Large intestine (tissue), 3 donors: ENCODE data around the gene C6orf47. TPM values are rescaled to one million over a fixed set of nuclear protein-coding genes. Genes with fewer than 3 reads are reported as not detected.
A peak's percentile ranks its signal among the peaks of the same experiment; 100 is the strongest.

ENCODE experiments used
- DNase-seq, 2 donors: peaks; one replicate each; pipeline versions ENCODE4 v3.0.0 to v3.0.0-alpha.2; 2013
- H3K27ac ChIP-seq: one replicate; pipeline ENCODE4 v1.5.1; 2013; ENCODE audit warnings: low read length
- H3K27me3 ChIP-seq: 2 replicates; pipeline ENCODE4 v1.6.1; 2013; ENCODE audit warnings: low read length; ENCODE audit not compliant: control insufficient read depth, insufficient read depth
- H3K36me3 ChIP-seq: 2 replicates; pipeline ENCODE4 v1.6.1; 2013; ENCODE audit warnings: low read length; ENCODE audit not compliant: control insufficient read depth, insufficient read depth
- H3K4me1 ChIP-seq: one replicate; pipeline ENCODE4 v1.6.1; 2013; ENCODE audit warnings: low read length; ENCODE audit not compliant: control insufficient read depth, insufficient read depth
- H3K4me3 ChIP-seq: one replicate; pipeline ENCODE4 v1.5.1; 2013; ENCODE audit warnings: low read length
- H3K9me3 ChIP-seq: one replicate; pipeline ENCODE4 v1.6.1; 2013; ENCODE audit warnings: mild to moderate bottlenecking, low read depth, low read length, moderate library complexity; ENCODE audit not compliant: control insufficient read depth
- WGBS: methylation state at CpG from one replicate; pipeline ENCODE4 v1.1.5; 2013; ENCODE audit warnings: low lambda C conversion rate; ENCODE audit not compliant: insufficient coverage; 5-methylcytosine and 5-hydroxymethylcytosine counted together
- polyA plus RNA-seq: library from polyadenylated mRNA; unstranded; fragments of 120-200 nt; gene quantifications from one replicate; pipeline ENCODE4 v1.2.1, GENCODE V29; 2013

Gene C6orf47
- polyA plus RNA-seq, 1 donor: 21.5 TPM

DNA sequence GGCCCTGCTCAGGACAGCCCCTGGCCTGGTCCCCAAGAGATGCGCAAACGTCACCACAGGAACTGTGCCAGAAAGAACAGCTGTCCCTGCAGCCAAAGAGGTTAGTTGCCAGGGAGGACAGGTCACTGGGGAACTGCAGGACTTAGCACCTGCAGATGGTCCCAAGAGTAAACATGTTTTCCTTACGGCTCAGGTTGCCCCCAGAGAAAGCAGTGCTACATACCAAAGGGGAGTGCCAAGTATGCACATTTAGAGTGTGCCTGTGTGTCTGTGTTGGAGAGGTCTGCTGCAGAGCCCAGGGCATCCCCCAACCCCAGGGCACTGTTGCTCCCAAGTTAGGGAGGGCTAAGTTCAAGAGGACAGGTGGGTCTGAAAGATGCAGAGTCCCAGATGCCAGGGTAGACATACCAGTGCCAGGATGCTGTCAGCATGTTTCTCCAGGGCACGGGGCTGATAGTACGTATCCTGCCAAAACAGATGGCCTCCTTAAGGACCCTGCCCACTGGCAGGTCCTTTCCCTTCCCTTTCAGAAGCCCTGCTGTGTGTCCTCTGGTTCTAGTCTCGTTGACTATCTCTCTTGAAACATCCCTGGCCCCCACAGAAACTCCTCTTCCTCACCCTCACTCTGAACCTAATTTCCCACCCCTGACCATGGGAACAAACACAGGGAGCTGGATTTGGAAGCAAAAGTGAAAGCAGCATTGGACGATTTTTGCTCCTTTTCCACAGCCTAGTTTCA lies 41.3 kb upstream of the C6orf47 start:
- no peaks in the 10 kb centered on the region for H3K27me3 ChIP-seq
- peaks cover 15% of the 10 kb centered on the region for H3K4me1 ChIP-seq
- H3K36me3 ChIP-seq: peaks cover 21% of the 10 kb centered on the region
- peak overlapping the region; percentile 81 for H3K4me3 ChIP-seq
- no peaks in the 10 kb centered on the region for H3K9me3 ChIP-seq
- peak in 1 of 2 donors; percentile 49 for DNase-seq
- 0% methylated on average over 1 of the region's 7 CpGs for WGBS
- peak overlapping the region; percentile 94 for H3K27ac ChIP-seq

GRCh38 chr6:31700740-31701401 lies 40.3 kb upstream of the C6orf47 start:
- Histone ChIP-seq H3K9me3 (no peaks in the 10 kb centered on the region), H3K36me3 (peaks cover 29% of the 10 kb centered on the region), H3K27me3 (no peaks in the 10 kb centered on the region), H3K4me1 (peaks cover 15% of the 10 kb centered on the region), H3K4me3 (no peak overlapping the region), H3K27ac (peak overlapping the region; percentile 11)
- peak in 1 of 2 donors; percentile 33 for DNase-seq
- 60% methylated on average over 2 of the region's 5 CpGs for WGBS

GRCh38 chr6:31697555-31697954 lies 37.0 kb upstream of the C6orf47 start:
- H3K36me3 ChIP-seq: peaks cover 59% of the 10 kb centered on the region
- H3K4me1 ChIP-seq: peaks cover 15% of the 10 kb centered on the region
- H3K27ac ChIP-seq: no peak overlapping the region
- no peaks in the 10 kb centered on the region for H3K27me3 ChIP-seq
- H3K4me3 ChIP-seq: no peak overlapping the region
- no CpG with 5 or more reads among the region's 3 CpGs for WGBS
- H3K9me3 ChIP-seq: peaks cover 2% of the 10 kb centered on the region
- no peak for DNase-seq

- no peak overlapping the region for H3K4me3 ChIP-seq
- no CpG with 5 or more reads among the region's 6 CpGs for WGBS
- H3K27me3 ChIP-seq: no peaks in the 10 kb centered on the region
- H3K4me1 ChIP-seq: peaks cover 13% of the 10 kb centered on the region
- H3K9me3 ChIP-seq: peaks cover 2% of the 10 kb centered on the region
- H3K36me3 ChIP-seq: peaks cover 82% of the 10 kb centered on the region
- H3K27ac ChIP-seq: no peak overlapping the region
- no peak for DNase-seq
These were observed 33.0 kb upstream of the C6orf47 start for GRCh38 chr6:31693535-31693934.

DNA sequence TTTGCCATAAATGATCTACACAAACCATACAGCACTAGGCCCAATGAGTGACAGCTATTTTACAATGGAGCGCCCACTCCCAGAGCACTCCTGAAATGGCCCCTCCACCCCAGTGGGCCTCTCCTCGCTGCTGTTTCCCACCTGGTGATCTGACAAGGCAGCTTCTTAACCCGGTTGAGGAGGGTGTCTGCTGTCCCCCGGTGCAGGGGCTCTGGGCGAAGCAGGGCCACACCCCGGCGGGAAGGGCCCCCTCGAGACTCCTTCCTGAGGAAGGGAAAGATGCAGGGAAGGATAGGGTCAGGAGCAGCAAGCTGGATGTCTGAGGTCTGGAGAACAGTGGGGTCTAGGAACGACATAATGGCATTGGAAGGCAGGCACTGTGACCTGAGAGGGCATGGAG lies 32.3 kb upstream of the C6orf47 start:
- Histone ChIP-seq H3K27me3 (no peaks in the 10 kb centered on the region), H3K4me1 (peaks cover 13% of the 10 kb centered on the region), H3K4me3 (no peak overlapping the region), H3K27ac (no peak overlapping the region), H3K9me3 (peaks cover 2% of the 10 kb centered on the region), H3K36me3 (peaks cover 89% of the 10 kb centered on the region)
- DNase-seq: no peak
- no CpG with 5 or more reads among the region's 9 CpGs for WGBS

- Histone ChIP-seq H3K36me3 (peaks cover 90% of the 10 kb centered on the region), H3K4me3 (no peak overlapping the region), H3K27ac (no peak overlapping the region), H3K4me1 (peaks cover 13% of the 10 kb centered on the region), H3K27me3 (no peaks in the 10 kb centered on the region), H3K9me3 (peaks cover 2% of the 10 kb centered on the region)
- DNase-seq: no peak
- no CpG with 5 or more reads among the region's 4 CpGs for WGBS
These were observed 31.8 kb upstream of the C6orf47 start for GRCh38 chr6:31692353-31692752.

- peaks cover 13% of the 10 kb centered on the region for H3K4me1 ChIP-seq
- no peaks in the 10 kb centered on the region for H3K27me3 ChIP-seq
- no peak for DNase-seq
- WGBS: no CpG with 5 or more reads among the region's 12 CpGs
- H3K36me3 ChIP-seq: peaks cover 91% of the 10 kb centered on the region
- no peak overlapping the region for H3K27ac ChIP-seq
- no peak overlapping the region for H3K4me3 ChIP-seq
- H3K9me3 ChIP-seq: peaks cover 2% of the 10 kb centered on the region
These were observed 31.1 kb upstream of the C6orf47 start for GRCh38 chr6:31691564-31692108.

- Histone ChIP-seq H3K27ac (peak overlapping the region; percentile 44), H3K9me3 (peaks cover 2% of the 10 kb centered on the region), H3K4me3 (no peak overlapping the region), H3K4me1 (peaks cover 13% of the 10 kb centered on the region), H3K27me3 (no peaks in the 10 kb centered on the region), H3K36me3 (peaks cover 92% of the 10 kb centered on the region)
- no peak for DNase-seq
- 80% methylated on average over 1 of the region's 6 CpGs for WGBS
These were observed 30.5 kb upstream of the C6orf47 start for GRCh38 chr6:31691078-31691463.

GRCh38 chr6:31690231-31691077 lies 29.9 kb upstream of the C6orf47 start:
- DNase-seq: peak; percentile 81 to 87
- H3K36me3 ChIP-seq: peaks cover 91% of the 10 kb centered on the region
- peak overlapping the region; percentile 44 for H3K27ac ChIP-seq
- peaks cover 13% of the 10 kb centered on the region for H3K4me1 ChIP-seq
- no CpG with 5 or more reads among the region's 10 CpGs for WGBS
- no peaks in the 10 kb centered on the region for H3K27me3 ChIP-seq
- H3K9me3 ChIP-seq: peaks cover 2% of the 10 kb centered on the region
- no peak overlapping the region for H3K4me3 ChIP-seq
